Naive thymus-derived CD4-positive, alpha-beta T cell (primary cell): ENCODE measurements around the gene DDX31. TPM values are rescaled to one million over a fixed set of nuclear protein-coding genes. Genes with fewer than 3 reads are reported as not detected.

Source experiments
- ATAC-seq: fragments of 150-1000 bp; cut with Tn5 transposase; 2 replicates; pipeline ENCODE4 v1.10.0; 2021; ENCODE audit warnings: mild to moderate bottlenecking, moderate library complexity
- CTCF ChIA-PET: fragments of 350-600 bp; sonication (Branson Sonifier 250); formaldehyde crosslinking; loops from one replicate; lab custom pipeline; 2021; ENCODE audit warnings: antibody characterized with exemption; lab: Charles Lee
- POLR2A ChIA-PET: fragments of 350-600 bp; sonication (Branson Sonifier 250); formaldehyde crosslinking; loops from one replicate; lab custom pipeline; 2021; ENCODE audit warnings: antibody characterized with exemption, inconsistent platforms; lab: Charles Lee
- DNase-seq, 9 donors: peaks; one replicate each; pipeline versions ENCODE4 v3.0.0 to v3.0.0-alpha.2; 2020 to 2022; ENCODE audit warnings: mixed read lengths in 1 of 9
- H3K27ac ChIP-seq: one replicate; pipeline ENCODE4 v1.7.0; 2013; ENCODE audit warnings: mild to moderate bottlenecking, low read depth, low read length, moderate library complexity
- H3K27me3 ChIP-seq, 2 donors: one replicate each; pipeline ENCODE4 v1.7.0; 2013; ENCODE audit warnings: low read length in 2 of 2, mild to moderate bottlenecking in 2 of 2, moderate library complexity in 2 of 2; ENCODE audit not compliant: control insufficient read depth in 2 of 2, insufficient read depth in 2 of 2
- H3K36me3 ChIP-seq, 3 experiments: 1 replicate in 2 of 3; 2 replicates in 1 of 3; pipeline ENCODE4 v1.7.0; 2013; ENCODE audit warnings: low read length in 3 of 3, mild to moderate bottlenecking in 3 of 3, moderate library complexity in 1 of 3; ENCODE audit not compliant: insufficient read depth in 3 of 3, control insufficient read depth in 2 of 3
- H3K4me1 ChIP-seq, 2 donors: one replicate each; pipeline ENCODE4 v1.7.0; 2013; ENCODE audit warnings: low read length in 2 of 2, mild to moderate bottlenecking in 2 of 2, moderate library complexity in 1 of 2; ENCODE audit not compliant: control insufficient read depth in 2 of 2, insufficient read depth in 2 of 2
- H3K4me3 ChIP-seq: 2 replicates; pipeline ENCODE4 v1.7.0; 2013; ENCODE audit warnings: mild to moderate bottlenecking, low read length
- H3K9me3 ChIP-seq, 3 experiments: 1 replicate in 2 of 3; 2 replicates in 1 of 3; pipeline ENCODE4 v1.7.0; 2013; ENCODE audit warnings: low read length in 3 of 3; ENCODE audit not compliant: control insufficient read depth in 2 of 3
- H3K27ac Mint-ChIP-seq, 9 donors: one replicate each; pipeline ENCODE4 v1.8.0; 2020 to 2022; ENCODE audit warnings: mixed read lengths in 9 of 9, mild to moderate bottlenecking in 8 of 9, moderate library complexity in 5 of 9, inconsistent platforms in 2 of 9
- H3K27me3 Mint-ChIP-seq, 5 donors: one replicate each; pipeline ENCODE4 v1.8.0; 2021 to 2022; ENCODE audit warnings: mixed read lengths in 5 of 5, mild to moderate bottlenecking in 1 of 5
- H3K36me3 Mint-ChIP-seq, 5 donors: one replicate each; pipeline ENCODE4 v1.8.0; 2020 to 2022; ENCODE audit warnings: mixed read lengths in 5 of 5, mild to moderate bottlenecking in 3 of 5, inconsistent platforms in 1 of 5
- H3K4me1 Mint-ChIP-seq, 7 donors: one replicate each; pipeline ENCODE4 v1.8.0; 2020 to 2022; ENCODE audit warnings: mixed read lengths in 7 of 7, mild to moderate bottlenecking in 3 of 7, inconsistent platforms in 1 of 7
- H3K4me3 Mint-ChIP-seq, 10 donors: one replicate each; pipeline ENCODE4 v1.8.0; 2020 to 2022; ENCODE audit warnings: mild to moderate bottlenecking in 10 of 10, mixed read lengths in 10 of 10, moderate library complexity in 6 of 10, inconsistent platforms in 2 of 10
- H3K9me3 Mint-ChIP-seq, 11 donors: one replicate each; pipeline ENCODE4 v1.8.0; 2020 to 2022; ENCODE audit warnings: mixed read lengths in 11 of 11, mild to moderate bottlenecking in 4 of 11, inconsistent platforms in 1 of 11, moderate library complexity in 1 of 11
- intact Hi-C, 2 donors: fragments of 100-400 bp; cut with micrococcal nuclease; formaldehyde crosslinking; loops; one replicate each; pipeline ENCODE4 v1.15.1; 2023
- polyA plus RNA-seq, 2 donors: library from polyadenylated mRNA; unstranded; fragments of 300-500 nt; fragmentation: Illumina TruSeq; gene quantifications; one replicate each; pipeline ENCODE4 v1.2.3, GENCODE V29; 2021
- total RNA-seq, 6 experiments: library from RNA in 5 of 6; stranded (reverse) in 5 of 6; gene quantifications; 1 replicate in 5 of 6; 2 replicates in 1 of 6; pipeline ENCODE4 v1.2.3 and lab custom pipeline; 2021 to 2026

DDX31 gene
- total and polyA plus RNA-seq, 7 experiments from 2014 or later: 8.2 to 28.0 (median 18.2) TPM

- peaks cover 25 to 71% (median 55%) of the 10 kb centered on the region in 7 donors for H3K4me1 Mint-ChIP-seq
- intact Hi-C loops: loop anchor here (1.0 to 5.0 kb wide), 7 partner anchors 99 to 508 kb away; partner anchors contain the start of genes AK8 (in 1 of the 2), NTNG2 (in 1 of the 2) and SPACA9 (in 1 of the 2)
These were observed 941 bp upstream of the DDX31 start, which contains the start of gene GTF3C4 for GRCh38 chr9:132670457-132671391. TSS of gene GTF3C4 (plus strand) at chr9:132670464. CDS start at chr9:132670599, 135 bp downstream.

GRCh38 chr9:132669319-132669697 is 475 bp downstream of the DDX31 start:
- intact Hi-C loops: loop anchor here in 1 of 2 donors (1.0 kb wide), 1 partner anchor 263 kb away; the partner anchor contains the start of gene TTF1
- H3K36me3 ChIP-seq: peaks cover 0 to 10% (median 0%) of the 10 kb centered on the region in 3 experiments
- CTCF ChIA-PET: interaction anchor here (0.9 kb wide), 1 partner anchor 25 kb away, joined by 3 read pairs; no protein-coding TSS in a partner anchor
- H3K9me3 ChIP-seq: no peaks in the 10 kb centered on the region
- Mint-ChIP-seq H3K36me3 (peaks cover 0 to 8% (median 0%) of the 10 kb centered on the region in 5 donors), H3K4me1 (peaks cover 17 to 64% (median 49%) of the 10 kb centered on the region in 7 donors), H3K27ac (peak overlapping the region; percentile 67 to 96 (median 90)), H3K27me3 (no peaks in the 10 kb centered on the region), H3K4me3 (peak overlapping the region; percentile 83 to 92 (median 90)), H3K9me3 (no peaks in the 10 kb centered on the region)
- peaks cover 16 to 19% of the 10 kb centered on the region in 2 donors for H3K4me1 ChIP-seq
- DNase-seq (peak in 1 of 9 donors; percentile 7), ATAC-seq (no peak)
- POLR2A ChIA-PET: interaction anchor here (0.5 to 2.4 kb wide), 13 partner anchors 9 to 1495 kb away, joined by 3 to 11 read pairs (median 3); partner anchors contain the start of genes AK8, RNU6ATAC, SPACA9 and TSC1
- H3K4me3 ChIP-seq: peak overlapping the region; percentile 100
- H3K27me3 ChIP-seq: no peaks in the 10 kb centered on the region
- peak overlapping the region; percentile 94 for H3K27ac ChIP-seq

More at GRCh38 chr9:132670457-132671391, 941 bp upstream of the DDX31 start, which contains the start of gene GTF3C4:
- Histone ChIP-seq H3K27me3 (no peaks in the 10 kb centered on the region), H3K27ac (peak within 1 kb of the TSS; percentile 94), H3K9me3 (no peaks in the 10 kb centered on the region), H3K4me3 (peak within 1 kb of the TSS; percentile 100), H3K4me1 (peaks cover 16 to 19% of the 10 kb centered on the region in 2 donors), H3K36me3 (peaks cover 0 to 10% (median 0%) of the 10 kb centered on the region in 3 experiments)
- ChIA-PET CTCF (interaction anchor here (1.4 kb wide), 1 partner anchor 13 kb away, joined by 3 read pairs; no protein-coding TSS in a partner anchor), POLR2A (interaction anchor here (0.8 to 2.4 kb wide), 7 partner anchors 18 to 1786 kb away, joined by 3 to 11 read pairs (median 7); partner anchors contain the start of genes AK8, SPACA9 and TSC1)
- Mint-ChIP-seq H3K4me3 (peak within 1 kb of the TSS; percentile 83 to 92 (median 90)), H3K36me3 (peaks cover 0 to 8% (median 0%) of the 10 kb centered on the region in 5 donors), H3K27me3 (no peaks in the 10 kb centered on the region), H3K9me3 (no peaks in the 10 kb centered on the region), H3K27ac (peak within 1 kb of the TSS; percentile 87 to 96 (median 91))
- ATAC-seq: peak; percentile 56
- peak in 6 of 9 donors; percentile 19 to 90 (median 45) for DNase-seq

- Histone ChIP-seq H3K36me3 (peaks cover 5 to 36% (median 7%) of the 10 kb centered on the region in 3 experiments), H3K4me1 (no peaks in the 10 kb centered on the region), H3K4me3 (no peak overlapping the region), H3K27me3 (no peaks in the 10 kb centered on the region), H3K27ac (no peak overlapping the region), H3K9me3 (no peaks in the 10 kb centered on the region)
- H3K9me3 Mint-ChIP-seq: no peaks in the 10 kb centered on the region
- ChIA-PET POLR2A (no interaction called here), CTCF (no interaction called here)
- no peak overlapping the region for H3K27ac Mint-ChIP-seq
- H3K4me3 Mint-ChIP-seq: no peak overlapping the region
- no peaks in the 10 kb centered on the region for H3K27me3 Mint-ChIP-seq
- peaks cover 2 to 15% (median 8%) of the 10 kb centered on the region in 5 donors for H3K36me3 Mint-ChIP-seq
- intact Hi-C loops: no loop called here
- ATAC-seq (no peak), DNase-seq (no peak)
- H3K4me1 Mint-ChIP-seq: peaks cover 4 to 24% (median 14%) of the 10 kb centered on the region in 7 donors
These were observed 5.9 kb downstream of the DDX31 start for GRCh38 chr9:132663851-132664250.

GRCh38 chr9:132663117-132663516 is 6.7 kb downstream of the DDX31 start:
- CTCF ChIA-PET: no interaction called here
- H3K36me3 Mint-ChIP-seq: peaks cover 5 to 15% (median 8%) of the 10 kb centered on the region in 5 donors
- Histone ChIP-seq H3K36me3 (peaks cover 7 to 44% (median 9%) of the 10 kb centered on the region in 3 experiments), H3K9me3 (no peaks in the 10 kb centered on the region), H3K4me3 (no peak overlapping the region), H3K4me1 (no peaks in the 10 kb centered on the region), H3K27ac (no peak overlapping the region), H3K27me3 (no peaks in the 10 kb centered on the region)
- H3K27me3 Mint-ChIP-seq: no peaks in the 10 kb centered on the region
- H3K4me3 Mint-ChIP-seq: no peak overlapping the region
- ATAC-seq (no peak), DNase-seq (no peak)
- H3K4me1 Mint-ChIP-seq: peaks cover 2 to 18% (median 11%) of the 10 kb centered on the region in 7 donors
- POLR2A ChIA-PET: no interaction called here
- no peaks in the 10 kb centered on the region for H3K9me3 Mint-ChIP-seq
- intact Hi-C loops: no loop called here
- H3K27ac Mint-ChIP-seq: no peak overlapping the region

GRCh38 chr9:132662152-132662945 is 7.4 kb downstream of the DDX31 start:
- no peak for DNase-seq
- no peaks in the 10 kb centered on the region for H3K4me1 ChIP-seq
- no peaks in the 10 kb centered on the region for H3K27me3 ChIP-seq
- Mint-ChIP-seq H3K9me3 (no peaks in the 10 kb centered on the region), H3K27ac (no peak overlapping the region), H3K36me3 (peaks cover 6 to 19% (median 8%) of the 10 kb centered on the region in 5 donors), H3K4me3 (no peak overlapping the region), H3K27me3 (no peaks in the 10 kb centered on the region), H3K4me1 (peaks cover 0 to 11% (median 3%) of the 10 kb centered on the region in 7 donors)
- no peaks in the 10 kb centered on the region for H3K9me3 ChIP-seq
- H3K36me3 ChIP-seq: peaks cover 7 to 51% (median 9%) of the 10 kb centered on the region in 3 experiments
- intact Hi-C loops: no loop called here
- no peak overlapping the region for H3K27ac ChIP-seq
- CTCF ChIA-PET: interaction anchor here (0.6 kb wide), 1 partner anchor 887 kb away, joined by 5 read pairs; no protein-coding TSS in a partner anchor
- no peak for ATAC-seq
- POLR2A ChIA-PET: no interaction called here
- no peak overlapping the region for H3K4me3 ChIP-seq

- no peak overlapping the region for H3K4me3 Mint-ChIP-seq
- intact Hi-C loops: no loop called here
- Histone ChIP-seq H3K9me3 (no peaks in the 10 kb centered on the region), H3K4me3 (no peak overlapping the region), H3K4me1 (no peaks in the 10 kb centered on the region), H3K27ac (no peak overlapping the region), H3K36me3 (peaks cover 3 to 72% (median 9%) of the 10 kb centered on the region in 3 experiments), H3K27me3 (no peaks in the 10 kb centered on the region)
- CTCF ChIA-PET: no interaction called here
- DNase-seq (no peak), ATAC-seq (no peak)
- no peaks in the 10 kb centered on the region for H3K27me3 Mint-ChIP-seq
- POLR2A ChIA-PET: no interaction called here
- no peaks in the 10 kb centered on the region for H3K9me3 Mint-ChIP-seq
- H3K4me1 Mint-ChIP-seq: peaks cover 4 to 10% (median 5%) of the 10 kb centered on the region in 7 donors
- H3K27ac Mint-ChIP-seq: peak overlapping the region in 1 of 9 donors; percentile 10
- peaks cover 4 to 46% (median 22%) of the 10 kb centered on the region in 5 donors for H3K36me3 Mint-ChIP-seq
These were observed 13.5 kb downstream of the DDX31 start for GRCh38 chr9:132656299-132656698.
